SK-N-SH (cell line): ENCODE measurements around the gene POLN. TPM values are rescaled to one million over a fixed set of nuclear protein-coding genes. Genes with fewer than 3 reads are reported as not detected.
"Not testable (repeated sequence)": the region's sequence is repeated elsewhere in the genome, so short reads cannot be mapped to it uniquely, and the experiment has no call there.

Experiments used
- CTCF ChIA-PET: fragments of 300-600, 350-600 bp; formaldehyde crosslinking; extraction: SDS; loops from one replicate; lab custom pipeline; 2021; lab: Yijun Ruan, JAX
- POLR2A ChIA-PET: fragments of 350-600 bp; sonication (Branson Sonifier 250); formaldehyde crosslinking; extraction: SDS; loops from one replicate; lab custom pipeline; 2020; ENCODE audit warnings: antibody characterized with exemption, inconsistent platforms; lab: Yijun Ruan, JAX
- DNase-seq: peaks from one replicate; pipeline ENCODE4 v3.0.0; 2012
- H2AFZ ChIP-seq: fragments of 200-600 bp; sonication (generic); 2 replicates; pipeline ENCODE4 v1.8.1; 2016; ENCODE audit warnings: antibody characterized with exemption, mild to moderate bottlenecking, low read depth
- H3F3A ChIP-seq: fragments of 200-600 bp; sonication (generic); replicated peaks from 2 replicates; pipeline ENCODE3; 2016; ENCODE audit warnings: antibody characterized with exemption, mild to moderate bottlenecking; ENCODE audit not compliant: insufficient read depth
- H3K27ac ChIP-seq, 2 experiments: fragments of 200-500 bp in 1 of 2; fragments of 200-600 bp in 1 of 2; sonication (Bioruptor generic) in 1 of 2; sonication (generic), shearing (Covaris generic) in 1 of 2; 2 replicates each; pipeline versions ENCODE4 v1.5.1 to v1.6.1; 2014 to 2016; ENCODE audit warnings: low read depth in 2 of 2, inconsistent platforms in 1 of 2, low read length in 1 of 2, mild to moderate bottlenecking in 1 of 2, mixed read lengths in 1 of 2
- H3K27me3 ChIP-seq: fragments of 200-600 bp; sonication (generic), shearing (Covaris generic); 2 replicates; pipeline ENCODE4 v1.6.1; 2016; ENCODE audit warnings: mixed run types; ENCODE audit not compliant: insufficient read depth
- H3K36me3 ChIP-seq, 2 experiments: fragments of 200-500 bp in 1 of 2; fragments of 200-600 bp in 1 of 2; sonication (Bioruptor generic) in 1 of 2; sonication (generic) in 1 of 2; replicated peaks in 1 of 2; 2 replicates each; pipeline versions ENCODE3 to v1.5.1; 2014 to 2016; ENCODE audit warnings: low read length in 1 of 2, mild to moderate bottlenecking in 1 of 2; ENCODE audit not compliant: insufficient read depth in 2 of 2, control insufficient read depth in 1 of 2
- H3K4me1 ChIP-seq, 2 experiments: fragments of 200-500 bp in 1 of 2; fragments of 200-600 bp in 1 of 2; sonication (Bioruptor generic) in 1 of 2; sonication (generic), shearing (Covaris generic) in 1 of 2; 2 replicates each; pipeline versions ENCODE4 v1.5.1 to v1.6.1; 2014 to 2016; ENCODE audit warnings: low read depth in 1 of 2, low read length in 1 of 2, mixed run types in 1 of 2; ENCODE audit not compliant: insufficient read depth in 2 of 2, control insufficient read depth in 1 of 2
- H3K4me2 ChIP-seq: fragments of 200-600 bp; sonication (generic), shearing (Covaris generic); 2 replicates; pipeline ENCODE4 v1.6.1; 2017; ENCODE audit warnings: mixed run types
- H3K4me3 ChIP-seq, 2 experiments: fragments of 200-500 bp in 1 of 2; fragments of 200-600 bp in 1 of 2; sonication (Bioruptor generic) in 1 of 2; sonication (generic), shearing (Covaris generic) in 1 of 2; 2 replicates each; pipeline versions ENCODE4 v1.5.1 to v1.8.1; 2014 to 2016; ENCODE audit warnings: low read depth in 2 of 2, inconsistent platforms in 1 of 2, low read length in 1 of 2, mild to moderate bottlenecking in 1 of 2, mixed read lengths in 1 of 2, moderate library complexity in 1 of 2
- H3K79me2 ChIP-seq: fragments of 200-600 bp; sonication (generic); 2 replicates; pipeline ENCODE4 v1.8.1; 2017; ENCODE audit warnings: mild to moderate bottlenecking; ENCODE audit not compliant: insufficient read depth
- H3K9ac ChIP-seq: fragments of 200-600 bp; sonication (generic); 2 replicates; pipeline ENCODE4 v1.6.1; 2017; ENCODE audit warnings: mixed run types
- H3K9me2 ChIP-seq: fragments of 200-600 bp; sonication (generic); 2 replicates; pipeline ENCODE4 v1.6.1; 2017; ENCODE audit warnings: mixed run types
- H3K9me3 ChIP-seq: fragments of 200-600 bp; sonication (generic); 2 replicates; pipeline ENCODE4 v1.6.1; 2017; ENCODE audit warnings: mixed run types, mild to moderate bottlenecking, moderate library complexity
- H4K20me1 ChIP-seq: fragments of 200-600 bp; sonication (generic); 2 replicates; pipeline ENCODE4 v1.6.1; 2017; ENCODE audit warnings: mild to moderate bottlenecking, mixed run types; ENCODE audit not compliant: insufficient read depth
- ELF1 ChIP-seq: IDR thresholded peaks from 2 replicates; pipeline ENCODE4 v1.4.0; 2012
- EP300 ChIP-seq, 2 experiments: IDR thresholded peaks; 2 replicates each; pipeline versions ENCODE4 v1.4.0 to v1.6.1; 2012; ENCODE audit warnings: borderline replicate concordance in 1 of 2, low read depth in 1 of 2, low read length in 1 of 2
- GATA2 ChIP-seq: sonication (generic); formaldehyde crosslinking; IDR thresholded peaks from 2 replicates; pipeline ENCODE4 v1.5.0; 2020; ENCODE audit warnings: mild to moderate bottlenecking, missing genetic modification reagents
- JUND ChIP-seq: IDR thresholded peaks from 2 replicates; pipeline ENCODE4 v1.4.0; 2012
- MEF2A ChIP-seq: IDR thresholded peaks from 2 replicates; pipeline ENCODE4 v1.4.0; 2012; ENCODE audit warnings: low read depth, borderline replicate concordance
- NFIC ChIP-seq: IDR thresholded peaks from 2 replicates; pipeline ENCODE4 v1.4.0; 2012; ENCODE audit warnings: borderline replicate concordance
- RAD21 ChIP-seq: IDR thresholded peaks from 2 replicates; pipeline ENCODE4 v1.6.1; 2012; ENCODE audit warnings: mild to moderate bottlenecking, low read length
- RCOR1 ChIP-seq: fragments of 150-350 bp; IDR thresholded peaks from 2 replicates; pipeline ENCODE4 v1.6.1; 2017; ENCODE audit warnings: antibody characterized with exemption, low read length
- RFX5 ChIP-seq: IDR thresholded peaks from 2 replicates; pipeline ENCODE4 v1.6.1; 2012; ENCODE audit warnings: mild to moderate bottlenecking, improper control_type of control experiment, low read length
- TEAD4 ChIP-seq: IDR thresholded peaks from 2 replicates; pipeline ENCODE4 v1.4.0; 2012; ENCODE audit warnings: mild to moderate bottlenecking, borderline replicate concordance; ENCODE audit not compliant: insufficient read depth
- WGBS: methylation state at CpG from one replicate; pipeline ENCODE4 v1.1.6; 2017; ENCODE audit warnings: low lambda C conversion rate; 5-methylcytosine and 5-hydroxymethylcytosine counted together
- polyA plus RNA-seq, 3 experiments: library from polyadenylated mRNA; depleted of rRNA; stranded (reverse); fragments of >200 nt; gene quantifications; 2 replicates each; pipeline ENCODE4 v1.2.3, GENCODE V29; 2012
- TF ChIP-seq, protein P1 (sequence below): IDR thresholded peaks from 2 replicates; pipeline ENCODE4 v1.4.0; 2012; ENCODE audit warnings: low read depth

Gene POLN
- polyA plus RNA-seq, 1 of the 3 experiments (the other 2 are of a cell fraction): 0.67 TPM

- Histone ChIP-seq H3K4me1 (peaks cover 0 to 7% of the 10 kb centered on the region in 2 experiments; a peak in 1 of 4 replicates), H3F3A (peaks cover 6% of the 10 kb centered on the region), H3K36me3 (no peaks in the 10 kb centered on the region), H3K79me2 (peaks cover 5% of the 10 kb centered on the region; the same call in 1 of the 2 replicates), H4K20me1 (peaks cover 8% of the 10 kb centered on the region; the same call in 1 of the 2 replicates), H3K4me2 (peak overlapping the region; percentile 94)
- WGBS: 74% methylated on average over 16 of the region's 91 CpGs
- POLR2A ChIA-PET: interaction anchor here (0.7 kb wide), 1 partner anchor 31 kb away, joined by 3 read pairs; no protein-coding TSS in a partner anchor
- DNase-seq: peak; percentile 75
- TF ChIP-seq RFX5 (no peak), TEAD4 (no peak)
- TF ChIP-seq, protein P1, sequence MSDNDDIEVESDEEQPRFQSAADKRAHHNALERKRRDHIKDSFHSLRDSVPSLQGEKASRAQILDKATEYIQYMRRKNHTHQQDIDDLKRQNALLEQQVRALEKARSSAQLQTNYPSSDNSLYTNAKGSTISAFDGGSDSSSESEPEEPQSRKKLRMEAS: 0 out of 2 replicates have a peak, but pooled peaks have one; percentile 16
- TF ChIP-seq, all 33 proteins: peak for 1
- no peak overlapping the region for H3K27ac ChIP-seq
- no peaks in the 10 kb centered on the region for H3K9me3 ChIP-seq
- no peaks in the 10 kb centered on the region for H3K9me2 ChIP-seq
- H3K27me3 ChIP-seq: no peaks in the 10 kb centered on the region
- H3K4me3 ChIP-seq: peak overlapping the region; percentile 76 to 78
- CTCF ChIA-PET: interaction anchor here (0.6 to 1.5 kb wide), 2 partner anchors 31 to 56 kb away, joined by 3 to 7 read pairs; partner anchors contain the start of gene NELFA
- H2AFZ ChIP-seq: peak overlapping the region; percentile 93; the same call in 1 of the 2 replicates
- H3K9ac ChIP-seq: no peak overlapping the region; the same call in 1 of the 2 replicates
Observed at GRCh38 chr4:2040391-2041238, 201.3 kb downstream of the POLN start.

- POLR2A ChIA-PET: interaction anchor here (1.0 kb wide), 1 partner anchor 21 kb away, joined by 3 read pairs; no protein-coding TSS in a partner anchor
- no peak for DNase-seq
- Histone ChIP-seq H3K36me3 (no peaks in the 10 kb centered on the region), H3K9me3 (no peaks in the 10 kb centered on the region), H3K27me3 (no peaks in the 10 kb centered on the region), H3K27ac (no peak overlapping the region), H4K20me1 (no peaks in the 10 kb centered on the region), H3K9me2 (no peaks in the 10 kb centered on the region), H3K79me2 (no peaks in the 10 kb centered on the region), H3K9ac (no peak overlapping the region), H3K4me3 (no peak overlapping the region), H3F3A (peaks cover 5% of the 10 kb centered on the region), H2AFZ (no peak overlapping the region), H3K4me2 (no peak overlapping the region), H3K4me1 (no peaks in the 10 kb centered on the region; a peak in 1 of 4 replicates)
- TF ChIP-seq NFIC: no peak
- WGBS: 96% methylated on average over 4 of the region's 7 CpGs
- CTCF ChIA-PET: no interaction called here
Observed at GRCh38 chr4:2036866-2037265, 205.1 kb downstream of the POLN start.

GRCh38 chr4:2036327-2036726, 205.6 kb downstream of the POLN start:
- CTCF ChIA-PET: no interaction called here
- POLR2A ChIA-PET: interaction anchor here (1.0 kb wide), 1 partner anchor 22 kb away, joined by 3 read pairs; no protein-coding TSS in a partner anchor
- no peaks in the 10 kb centered on the region for H3K36me3 ChIP-seq

GRCh38 chr4:2031161-2031560, 210.8 kb downstream of the POLN start:
- H3K9me3 ChIP-seq, CTCF ChIA-PET, POLR2A ChIA-PET, H2AFZ ChIP-seq, H3K27ac ChIP-seq, H3K36me3 ChIP-seq, H3K27me3 ChIP-seq, H3F3A ChIP-seq, H3K4me2 ChIP-seq, H4K20me1 ChIP-seq, H3K9ac ChIP-seq, H3K79me2 ChIP-seq, H3K9me2 ChIP-seq, H3K4me3 ChIP-seq, H3K4me1 ChIP-seq, DNase-seq: not testable (repeated sequence)

More at GRCh38 chr4:2036327-2036726, 205.6 kb downstream of the POLN start:
- no peak for DNase-seq
- no peak for TF ChIP-seq EP300 (IDR thresholded peaks at IDR 0.05; ENCODE audit: borderline replicate concordance in 1 of 2, low read depth in 1 of 2, low read length in 1 of 2)
- TF ChIP-seq TEAD4: no peak
- TF ChIP-seq MEF2A: no peak
- TF ChIP-seq GATA2 (CRISPR knock-in tag): no peak
- no peak for TF ChIP-seq ELF1
- TF ChIP-seq RCOR1: no peak
- TF ChIP-seq RAD21: no peak
- TF ChIP-seq JUND: no peak
- H3K9me3 ChIP-seq: no peaks in the 10 kb centered on the region
- H3F3A ChIP-seq: peaks cover 5% of the 10 kb centered on the region
- no peak overlapping the region for H3K27ac ChIP-seq
- H4K20me1 ChIP-seq: no peaks in the 10 kb centered on the region
- H3K4me2 ChIP-seq: no peak overlapping the region
- H3K9me2 ChIP-seq: no peaks in the 10 kb centered on the region
- 94% methylated on average over 10 of the region's 10 CpGs for whole genome bisulfite sequencing
- H3K4me3 ChIP-seq: no peak overlapping the region
- no peaks in the 10 kb centered on the region for H3K27me3 ChIP-seq
- no peaks in the 10 kb centered on the region for H3K79me2 ChIP-seq
- no peak overlapping the region for H3K9ac ChIP-seq
- H3K4me1 ChIP-seq: no peaks in the 10 kb centered on the region; a peak in 1 of 4 replicates
- no peak overlapping the region for H2AFZ ChIP-seq

DNA sequence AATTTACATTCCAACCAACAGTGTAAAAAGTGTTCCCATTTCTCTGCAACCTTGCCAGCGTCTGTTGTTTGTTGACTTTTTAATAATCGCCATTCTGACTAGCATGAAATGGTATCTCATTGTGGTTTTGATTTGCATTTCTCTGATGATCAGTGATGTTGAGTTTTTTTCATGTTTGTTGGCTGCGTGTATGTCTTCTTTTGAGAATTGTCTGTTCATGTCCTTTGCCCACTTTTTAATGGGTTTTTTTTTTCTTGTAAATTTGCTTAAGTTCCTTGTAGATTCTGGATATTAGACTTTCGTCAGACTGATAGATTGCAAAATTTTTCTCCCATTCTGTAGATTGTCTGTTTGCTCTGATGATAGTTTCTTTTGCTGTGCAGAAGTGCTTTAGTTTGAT, 214.8 kb downstream of the POLN start:
- H3K4me1 ChIP-seq, H3F3A ChIP-seq, CTCF ChIA-PET, H2AFZ ChIP-seq, H3K27ac ChIP-seq, H3K9me2 ChIP-seq, H3K4me3 ChIP-seq, POLR2A ChIA-PET, H3K9ac ChIP-seq, H3K4me2 ChIP-seq, H4K20me1 ChIP-seq, H3K9me3 ChIP-seq, H3K79me2 ChIP-seq, DNase-seq, H3K27me3 ChIP-seq, H3K36me3 ChIP-seq: not testable (repeated sequence)
- 46% methylated on average over 4 of the region's 4 CpGs for WGBS
